GM12892 (cell line): Measurements from ENCODE around the gene TBRG4.

Experiments used
- POLR2A ChIP-seq: IDR thresholded peaks from 2 replicates; pipeline ENCODE4 v1.6.1; 2011; ENCODE audit warnings: low read depth, low read length, control low read depth
- POLR2AphosphoS5 ChIP-seq: IDR thresholded peaks from 2 replicates; pipeline ENCODE4 v1.6.1; 2011; ENCODE audit warnings: low read depth, low read length, control low read depth

GRCh38 chr7:45053401-45053800 is 58.1 kb downstream of the TBRG4 start:
- TF ChIP-seq POLR2A (no peak), POLR2AphosphoS5 (no peak)
